RWPE2 (cell line): ENCODE measurements around the gene CHD5.
A peak's percentile ranks its signal among the peaks of the same experiment; 100 is the strongest.

Source experiments
- ATAC-seq: fragments of 200-7000 bp; cut with Tn5 transposase; 3 replicates; pipeline ENCODE4 v1.9.1; 2021; ENCODE audit warnings: low read depth
- DNase-seq: peaks from one replicate; pipeline ENCODE4 v3.0.0-alpha.2; 2020; ENCODE audit warnings: low spot score
- H3K27ac ChIP-seq: fragments of 450-650 bp; 2 replicates; pipeline ENCODE4 v1.5.1; 2017; ENCODE audit warnings: mild to moderate bottlenecking; ENCODE audit not compliant: poor library complexity, severe bottlenecking
- H3K27me3 ChIP-seq: fragments of 250-450 bp; sonication (Bioruptor Pico); 2 replicates; pipeline ENCODE4 v1.5.1; 2021; ENCODE audit warnings: mild to moderate bottlenecking, moderate library complexity; ENCODE audit not compliant: insufficient read depth, poor library complexity, severe bottlenecking
- H3K36me3 ChIP-seq: fragments of 250-450 bp; sonication (Bioruptor Pico); 2 replicates; pipeline ENCODE4 v1.5.1; 2020; ENCODE audit warnings: low read depth, mild to moderate bottlenecking, moderate library complexity
- H3K4me1 ChIP-seq: fragments of 250-450 bp; sonication (Bioruptor Pico); 2 replicates; pipeline ENCODE4 v1.5.1; 2021; ENCODE audit warnings: mild to moderate bottlenecking, moderate library complexity; ENCODE audit not compliant: insufficient read depth, poor library complexity, severe bottlenecking
- H3K4me3 ChIP-seq: fragments of 250-450 bp; sonication (Bioruptor Pico); 2 replicates; pipeline ENCODE4 v1.5.1; 2021; ENCODE audit warnings: mild to moderate bottlenecking, moderate library complexity; ENCODE audit not compliant: severe bottlenecking
- H3K9me3 ChIP-seq: fragments of 250-450 bp; sonication (Bioruptor Pico); 2 replicates; pipeline ENCODE4 v1.5.1; 2021; ENCODE audit warnings: mild to moderate bottlenecking, moderate library complexity; ENCODE audit not compliant: severe bottlenecking
- CTCF ChIP-seq: fragments of 450-650 bp; IDR thresholded peaks from one replicate; pipeline ENCODE4 v1.5.1; 2017; ENCODE audit warnings: mild to moderate bottlenecking, moderate library complexity; ENCODE audit not compliant: poor library complexity, severe bottlenecking

Gene CHD5

DNA sequence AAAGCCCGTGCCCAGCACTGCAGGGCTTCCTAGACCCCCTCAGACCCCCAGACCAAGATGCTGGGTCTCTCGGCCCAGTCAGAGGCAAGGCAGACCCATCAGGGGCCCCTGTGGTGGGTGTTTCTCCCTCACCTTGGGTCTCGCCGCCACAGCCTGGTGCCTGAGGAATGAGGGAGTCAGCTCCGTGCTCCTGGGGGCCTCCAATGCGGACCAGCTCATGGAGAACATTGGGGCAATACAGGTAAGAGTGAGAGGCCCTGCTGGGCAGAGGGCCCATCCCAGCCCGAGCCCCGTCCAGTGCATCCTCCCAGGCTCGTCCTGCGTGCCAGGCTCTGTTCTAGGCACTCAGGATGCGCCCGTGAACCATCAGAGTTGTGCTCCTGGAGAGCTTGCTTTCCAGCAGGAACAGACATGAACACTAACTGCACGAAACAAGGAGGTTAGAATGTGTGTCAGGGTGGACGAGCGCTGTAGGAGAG is 83.0 kb downstream of the CHD5 start:
- ATAC-seq, result no peak
- H3K9me3 ChIP-seq, result no peaks in the 10 kb centered on the region
- H3K27ac ChIP-seq, result no peak overlapping the region
- no peaks in the 10 kb centered on the region for H3K4me1 ChIP-seq
- H3K4me3 ChIP-seq, result no peak overlapping the region
- peak; percentile 55 for DNase-seq
- TF ChIP-seq CTCF, result no peak
- no peaks in the 10 kb centered on the region for H3K36me3 ChIP-seq
- H3K27me3 ChIP-seq, result no peaks in the 10 kb centered on the region

GRCh38 chr1:6096243-6097116 is 83.6 kb downstream of the CHD5 start:
- Histone ChIP-seq H3K4me1 (no peaks in the 10 kb centered on the region), H3K9me3 (no peaks in the 10 kb centered on the region), H3K4me3 (no peak overlapping the region), H3K27me3 (no peaks in the 10 kb centered on the region), H3K36me3 (no peaks in the 10 kb centered on the region), H3K27ac (no peak overlapping the region)
- TF ChIP-seq CTCF, result no peak
- no peak for ATAC-seq
- peak; percentile 64 for DNase-seq

DNA sequence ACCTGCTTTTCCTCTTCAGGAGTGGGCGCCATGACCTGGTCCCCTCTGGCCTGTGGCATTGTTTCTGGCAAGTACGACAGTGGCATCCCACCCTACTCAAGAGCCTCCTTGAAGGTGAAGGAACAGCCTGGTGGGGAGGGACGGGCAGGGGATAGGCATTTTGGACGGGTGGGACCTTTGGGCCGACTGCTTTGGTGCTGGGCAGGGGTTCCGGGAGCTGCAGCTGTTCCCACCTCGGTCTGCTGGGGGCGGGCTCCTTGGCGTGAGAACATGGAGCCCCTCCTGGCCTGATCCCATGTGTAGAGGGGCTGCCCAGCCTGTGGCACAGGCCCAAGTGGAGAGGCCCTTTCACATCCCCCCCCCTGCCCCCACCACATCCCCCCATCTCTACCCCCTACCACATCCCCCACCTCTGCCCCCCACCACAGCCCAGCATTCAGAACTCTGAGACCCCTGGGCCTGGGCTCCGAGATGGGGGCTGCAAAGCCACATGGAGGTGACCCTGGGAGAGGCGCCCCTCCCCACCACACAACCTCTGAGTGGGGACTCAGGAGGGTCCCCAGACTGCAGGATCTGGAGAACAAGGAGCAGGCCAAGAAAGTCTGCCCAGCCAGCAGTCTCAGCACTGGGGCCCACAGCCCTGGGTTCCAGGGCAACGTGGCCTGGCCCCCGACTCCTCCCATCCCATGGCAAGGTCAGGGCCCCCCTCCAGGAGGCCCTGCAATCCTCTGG is 84.4 kb downstream of the CHD5 start:
- H3K27ac ChIP-seq, result no peak overlapping the region
- H3K4me1 ChIP-seq, result no peaks in the 10 kb centered on the region
- DNase-seq (peak; percentile 47), ATAC-seq (no peak)
- no peak for TF ChIP-seq CTCF
- H3K27me3 ChIP-seq, result no peaks in the 10 kb centered on the region
- H3K9me3 ChIP-seq, result no peaks in the 10 kb centered on the region
- no peaks in the 10 kb centered on the region for H3K36me3 ChIP-seq
- H3K4me3 ChIP-seq, result no peak overlapping the region

GRCh38 chr1:6094801-6095505 is 85.2 kb downstream of the CHD5 start:
- no peak for TF ChIP-seq CTCF
- Histone ChIP-seq H3K4me3 (no peak overlapping the region), H3K4me1 (no peaks in the 10 kb centered on the region), H3K9me3 (no peaks in the 10 kb centered on the region), H3K27ac (no peak overlapping the region), H3K27me3 (no peaks in the 10 kb centered on the region), H3K36me3 (no peaks in the 10 kb centered on the region)
- DNase-seq (peak; percentile 49), ATAC-seq (no peak)
